Measurements from ENCODE around the gene DCHS1.

GRCh38 chr11:6599881-6600390, 55.7 kb downstream of the DCHS1 start:
- TF ChIP-seq BHLHE40 (IDR thresholded peaks at IDR 0.05; ENCODE audit: borderline replicate concordance) (no peak), SUZ12 (IDR thresholded peaks at IDR 0.05) (no peak), ARNT (IDR thresholded peaks at IDR 0.05) (no peak), CTBP1 (IDR thresholded peaks at IDR 0.05; ENCODE audit: borderline replicate concordance) (no peak)
